SK-N-SH treated with all-trans-retinoic acid at 6 μM for 48 hours (cell line): Measurements from ENCODE around the gene DIP2C.

Experiments
- CSDC2 ChIP-seq: fragments of 250-450 bp; sonication (Bioruptor Pico); IDR thresholded peaks from 2 replicates; pipeline ENCODE4 v1.5.0; 2020; ENCODE audit warnings: mild to moderate bottlenecking, moderate library complexity
- GLIS3 ChIP-seq: fragments of 250-450 bp; sonication (Bioruptor Pico); IDR thresholded peaks from 2 replicates; pipeline ENCODE4 v1.5.0; 2020; ENCODE audit warnings: mild to moderate bottlenecking, moderate library complexity
- PATZ1 ChIP-seq: fragments of 250-450 bp; sonication (Bioruptor Pico); IDR thresholded peaks from 2 replicates; pipeline ENCODE4 v1.8.0; 2020; ENCODE audit warnings: mild to moderate bottlenecking, moderate library complexity, borderline replicate concordance
- PPARA ChIP-seq: fragments of 250-450 bp; sonication (Bioruptor Pico); IDR thresholded peaks from 2 replicates; pipeline ENCODE4 v1.5.0; 2020; ENCODE audit warnings: mild to moderate bottlenecking, borderline replicate concordance
- ZFP3 ChIP-seq: fragments of 250-450 bp; sonication (Bioruptor Pico); IDR thresholded peaks from 2 replicates; pipeline ENCODE4 v1.5.0; 2020; ENCODE audit warnings: mild to moderate bottlenecking, moderate library complexity

GRCh38 chr10:356452-356851, 333.0 kb downstream of the DIP2C start:
- TF ChIP-seq ZFP3 (no peak), CSDC2 (CRISPR knock-in tag) (no peak), PATZ1 (CRISPR knock-in tag) (no peak), PPARA (no peak), GLIS3 (no peak)
